H9 (cell line): ENCODE data around the gene PTPRN2. TPM values are rescaled to one million over a fixed set of nuclear protein-coding genes. Genes with fewer than 3 reads are reported as not detected.

ENCODE experiments used
- DNase-seq: peaks from one replicate; pipeline ENCODE4 v3.0.0-alpha.2; 2017
- H2AFZ ChIP-seq: one replicate; pipeline ENCODE4 v1.6.1; 2013; ENCODE audit warnings: mild to moderate bottlenecking, low read length, control low read depth, moderate library complexity
- H2AK5ac ChIP-seq: 2 replicates; pipeline ENCODE4 v1.6.1; 2013; ENCODE audit warnings: low read length, control low read depth, mixed read lengths; ENCODE audit not compliant: insufficient read length
- H2BK120ac ChIP-seq: one replicate; pipeline ENCODE4 v1.6.1; 2013; ENCODE audit warnings: low read depth, mild to moderate bottlenecking, low read length, control low read depth, inconsistent platforms; ENCODE audit not compliant: poor library complexity, severe bottlenecking
- H2BK12ac ChIP-seq: 2 replicates; pipeline ENCODE4 v1.6.1; 2013; ENCODE audit warnings: low read length, control low read depth, mixed read lengths, low read depth; ENCODE audit not compliant: insufficient read length
- H2BK15ac ChIP-seq: 2 replicates; pipeline ENCODE4 v1.6.1; 2013; ENCODE audit warnings: low read depth, low read length, control low read depth
- H2BK20ac ChIP-seq: one replicate; pipeline ENCODE4 v1.6.1; 2013; ENCODE audit warnings: low read depth, mild to moderate bottlenecking, low read length, control low read depth, inconsistent platforms; ENCODE audit not compliant: poor library complexity, severe bottlenecking
- H2BK5ac ChIP-seq: 2 replicates; pipeline ENCODE4 v1.6.1; 2013; ENCODE audit warnings: low read length, control low read depth, mixed read lengths; ENCODE audit not compliant: insufficient read length
- H3K14ac ChIP-seq: 2 replicates; pipeline ENCODE4 v1.6.1; 2013; ENCODE audit warnings: low read length, control low read depth; ENCODE audit not compliant: insufficient read depth
- H3K18ac ChIP-seq: 2 replicates; pipeline ENCODE4 v1.6.1; 2013; ENCODE audit warnings: low read depth, mild to moderate bottlenecking, mixed read lengths, low read length, control low read depth; ENCODE audit not compliant: insufficient read length
- H3K23ac ChIP-seq: 2 replicates; pipeline ENCODE4 v1.6.1; 2013; ENCODE audit warnings: low read length, control low read depth, mixed read lengths, low read depth; ENCODE audit not compliant: insufficient read length
- H3K23me2 ChIP-seq: 2 replicates; pipeline ENCODE4 v1.6.1; 2013; ENCODE audit warnings: low read depth, mild to moderate bottlenecking, mixed read lengths, low read length, control low read depth; ENCODE audit not compliant: insufficient read length, poor library complexity, severe bottlenecking
- H3K27ac ChIP-seq: 2 replicates; pipeline ENCODE4 v1.5.1; 2013; ENCODE audit warnings: low read length, control low read depth, mixed read lengths, low read depth; ENCODE audit not compliant: insufficient read length
- H3K27me3 ChIP-seq: 2 replicates; pipeline ENCODE4 v1.6.1; 2013; ENCODE audit warnings: low read length, control low read depth, inconsistent platforms; ENCODE audit not compliant: insufficient read depth
- H3K4ac ChIP-seq: 2 replicates; pipeline ENCODE4 v1.6.1; 2013; ENCODE audit warnings: low read depth, mild to moderate bottlenecking, control low read depth, inconsistent platforms, low read length, moderate library complexity
- H3K4me1 ChIP-seq: 2 replicates; pipeline ENCODE4 v1.6.1; 2013; ENCODE audit warnings: low read length, control low read depth, inconsistent platforms; ENCODE audit not compliant: insufficient read depth
- H3K4me2 ChIP-seq: 2 replicates; pipeline ENCODE4 v1.6.1; 2013; ENCODE audit warnings: low read length, control low read depth, mixed read lengths; ENCODE audit not compliant: insufficient read length, insufficient read depth
- H3K56ac ChIP-seq: 2 replicates; pipeline ENCODE4 v1.6.1; 2013; ENCODE audit warnings: low read depth, mild to moderate bottlenecking, mixed read lengths, low read length, control low read depth; ENCODE audit not compliant: insufficient read length
- H3K79me1 ChIP-seq: 2 replicates; pipeline ENCODE4 v1.6.1; 2013; ENCODE audit warnings: low read depth, mild to moderate bottlenecking, moderate library complexity, low read length, control low read depth, inconsistent platforms; ENCODE audit not compliant: insufficient read depth, poor library complexity, severe bottlenecking
- H3K79me2 ChIP-seq: 2 replicates; pipeline ENCODE4 v1.6.1; 2013; ENCODE audit warnings: low read length, control low read depth, inconsistent platforms; ENCODE audit not compliant: insufficient read depth
- H3K9ac ChIP-seq: 2 replicates; pipeline ENCODE4 v1.6.1; 2013; ENCODE audit warnings: low read length, control low read depth, mixed read lengths; ENCODE audit not compliant: insufficient read length; ENCODE audit errors: extremely low read depth
- H3K9me3 ChIP-seq: one replicate; pipeline ENCODE4 v1.6.1; 2013; ENCODE audit warnings: low read depth, low read length, inconsistent platforms; ENCODE audit not compliant: control insufficient read depth
- H3T11ph ChIP-seq: one replicate; pipeline ENCODE4 v1.6.1; 2013; ENCODE audit warnings: mild to moderate bottlenecking, low read length, control low read depth, inconsistent platforms
- H4K20me1 ChIP-seq: one replicate; pipeline ENCODE4 v1.6.1; 2013; ENCODE audit not compliant: control insufficient read depth, insufficient read length, insufficient read depth
- H4K5ac ChIP-seq: 2 replicates; pipeline ENCODE4 v1.6.1; 2013; ENCODE audit warnings: low read depth, mild to moderate bottlenecking, mixed read lengths, low read length, control low read depth; ENCODE audit not compliant: insufficient read length
- H4K8ac ChIP-seq: replicated peaks from 2 replicates; pipeline ENCODE4 v1.6.1; 2013; ENCODE audit warnings: low read length, control low read depth, mixed read lengths, low read depth; ENCODE audit not compliant: insufficient read length
- H4K91ac ChIP-seq: 2 replicates; pipeline ENCODE4 v1.6.1; 2013; ENCODE audit warnings: low read depth, mild to moderate bottlenecking, moderate library complexity, mixed read lengths, low read length, control low read depth; ENCODE audit not compliant: insufficient read length
- H3K27ac Mint-ChIP-seq, 3 experiments: 2 replicates in 2 of 3; 3 replicates in 1 of 3; pipeline ENCODE4 v1.8.0; 2020 to 2021; ENCODE audit warnings: mixed read lengths in 3 of 3, mild to moderate bottlenecking in 1 of 3, moderate library complexity in 1 of 3
- H3K27me3 Mint-ChIP-seq: 2 replicates; pipeline ENCODE4 v1.8.0; 2021; ENCODE audit warnings: low read depth, mild to moderate bottlenecking, moderate library complexity, mixed read lengths
- H3K36me3 Mint-ChIP-seq, 3 experiments: 2 replicates in 2 of 3; 3 replicates in 1 of 3; pipeline ENCODE4 v1.8.0; 2020 to 2021; ENCODE audit warnings: low read depth in 3 of 3, mixed read lengths in 3 of 3; ENCODE audit not compliant: insufficient read depth in 1 of 3
- H3K4me1 Mint-ChIP-seq, 2 experiments: 2 replicates each; pipeline ENCODE4 v1.8.0; 2020; ENCODE audit warnings: mixed read lengths in 2 of 2
- H3K4me3 Mint-ChIP-seq, 2 experiments: 2 replicates in 1 of 2; 3 replicates in 1 of 2; pipeline ENCODE4 v1.8.0; 2020 to 2021; ENCODE audit warnings: mild to moderate bottlenecking in 2 of 2, mixed read lengths in 2 of 2, moderate library complexity in 1 of 2
- H3K9me3 Mint-ChIP-seq, 2 experiments: 2 replicates in 1 of 2; 3 replicates in 1 of 2; pipeline ENCODE4 v1.8.0; 2020; ENCODE audit warnings: mild to moderate bottlenecking in 2 of 2, mixed read lengths in 2 of 2, moderate library complexity in 1 of 2
- CTCF ChIP-seq: fragments of 200-600 bp; sonication (generic); conservative IDR thresholded peaks from 3 replicates; pipeline ENCODE4 v1.8.0; 2021; ENCODE audit warnings: antibody characterized with exemption, mild to moderate bottlenecking
- WGBS: extraction: QIAGEN DNeasy Blood & Tissue Kit; methylation state at CpG from one replicate; pipeline ENCODE4 v1.1.7; 2013; ENCODE audit warnings: missing lambda C conversion rate, low lambda C conversion rate, mixed read lengths; ENCODE audit not compliant: insufficient read length; ENCODE audit errors: extremely low coverage; 5-methylcytosine and 5-hydroxymethylcytosine counted together
- total RNA-seq: library from RNA; stranded (reverse); gene quantifications from 2 replicates; pipeline ENCODE4 v1.2.1, GENCODE V29; 2021

The PTPRN2 gene
- total RNA-seq, 1 experiment from 2014 or later = 5.2 TPM

- H3K9ac ChIP-seq = no peak overlapping the region
- DNase-seq = no peak
- no peak overlapping the region for H3K56ac ChIP-seq
- H4K8ac ChIP-seq = no peak overlapping the region
- H3K79me1 ChIP-seq = no peaks in the 10 kb centered on the region
- H2BK5ac ChIP-seq = no peak overlapping the region
- no peak overlapping the region for H3K23ac ChIP-seq
- no peaks in the 10 kb centered on the region for H3K79me2 ChIP-seq
- Mint-ChIP-seq H3K4me3 (no peak overlapping the region), H3K27me3 (no peaks in the 10 kb centered on the region; the same call in 1 of the 2 replicates), H3K27ac (no peak overlapping the region), H3K36me3 (peaks cover 0 to 5% (median 3%) of the 10 kb centered on the region in 3 experiments; a peak in 3 of 7 replicates), H3K9me3 (peaks cover 16 to 19% of the 10 kb centered on the region in 2 experiments; a peak in 4 of 5 replicates), H3K4me1 (no peaks in the 10 kb centered on the region; a peak in 1 of 4 replicates)
- peaks cover 3% of the 10 kb centered on the region for H3K23me2 ChIP-seq
- no peak overlapping the region for H3K14ac ChIP-seq
- no peaks in the 10 kb centered on the region for H3K9me3 ChIP-seq
- no peak overlapping the region for H3K18ac ChIP-seq
- TF ChIP-seq CTCF = no peak
- WGBS = no CpG with 5 or more reads among the region's 17 CpGs
- H2BK20ac ChIP-seq = no peak overlapping the region
- no peak overlapping the region for H2BK15ac ChIP-seq
- no peaks in the 10 kb centered on the region for H4K20me1 ChIP-seq
- no peak overlapping the region for H3K4me2 ChIP-seq
- H3K27ac ChIP-seq = no peak overlapping the region
- no peak overlapping the region for H2BK120ac ChIP-seq
- no peak overlapping the region for H2AK5ac ChIP-seq
- no peaks in the 10 kb centered on the region for H3K4me1 ChIP-seq
- H3K4ac ChIP-seq = no peak overlapping the region
- no peak overlapping the region for H3T11ph ChIP-seq
- H4K5ac ChIP-seq = no peak overlapping the region
- no peak overlapping the region for H2AFZ ChIP-seq
- no peak overlapping the region for H4K91ac ChIP-seq
- H3K27me3 ChIP-seq = no peaks in the 10 kb centered on the region
- no peak overlapping the region for H2BK12ac ChIP-seq
Measured at GRCh38 chr7:158125091-158125490, 462.5 kb downstream of the PTPRN2 start.
